SH-SY5Y (cell line): ENCODE results near the gene FLAD1.

ENCODE experiments used
- GATA2 ChIP-seq: IDR thresholded peaks from 2 replicates; pipeline ENCODE4 v1.6.1; 2011; ENCODE audit warnings: mild to moderate bottlenecking, low read depth, low read length
- GATA3 ChIP-seq: IDR thresholded peaks from 2 replicates; pipeline ENCODE4 v1.6.1; 2011; ENCODE audit warnings: low read depth, mild to moderate bottlenecking, low read length, moderate library complexity

GRCh38 chr1:154999571-155000410, 16.6 kb downstream of the FLAD1 start:
- TF ChIP-seq GATA2 (no peak), GATA3 (no peak)
